Stomach (tissue), 4 donors: ENCODE data around the gene CMTM1.

Experiments
- EP300 ChIP-seq: sonication (generic); formaldehyde crosslinking; IDR thresholded peaks from one replicate; pipeline ENCODE4 v1.6.1; 2017; ENCODE audit warnings: antibody characterized with exemption
- POLR2A ChIP-seq, 4 donors: fragments of 450-650 bp; IDR thresholded peaks; one replicate each; pipeline ENCODE4 v1.6.1; 2016; ENCODE audit warnings: antibody characterized with exemption in 4 of 4, control low read depth in 2 of 4, mild to moderate bottlenecking in 1 of 4, moderate library complexity in 1 of 4
- POLR2AphosphoS5 ChIP-seq, 3 donors: sonication (generic); formaldehyde crosslinking; IDR thresholded peaks; one replicate each; pipeline ENCODE4 v1.6.1; 2016; ENCODE audit warnings: antibody characterized with exemption in 3 of 3
- TF ChIP-seq, protein P1 (sequence below), 7 experiments: fragments of 450-650 bp in 4 of 7; fragments of 200-600 bp in 3 of 7; sonication (generic) in 3 of 7; IDR thresholded peaks; one replicate each; pipeline ENCODE4 v1.5.1; 2016 to 2019; ENCODE audit warnings: antibody characterized with exemption in 7 of 7, control low read depth in 2 of 7, mild to moderate bottlenecking in 1 of 7

- TF ChIP-seq, protein P1, sequence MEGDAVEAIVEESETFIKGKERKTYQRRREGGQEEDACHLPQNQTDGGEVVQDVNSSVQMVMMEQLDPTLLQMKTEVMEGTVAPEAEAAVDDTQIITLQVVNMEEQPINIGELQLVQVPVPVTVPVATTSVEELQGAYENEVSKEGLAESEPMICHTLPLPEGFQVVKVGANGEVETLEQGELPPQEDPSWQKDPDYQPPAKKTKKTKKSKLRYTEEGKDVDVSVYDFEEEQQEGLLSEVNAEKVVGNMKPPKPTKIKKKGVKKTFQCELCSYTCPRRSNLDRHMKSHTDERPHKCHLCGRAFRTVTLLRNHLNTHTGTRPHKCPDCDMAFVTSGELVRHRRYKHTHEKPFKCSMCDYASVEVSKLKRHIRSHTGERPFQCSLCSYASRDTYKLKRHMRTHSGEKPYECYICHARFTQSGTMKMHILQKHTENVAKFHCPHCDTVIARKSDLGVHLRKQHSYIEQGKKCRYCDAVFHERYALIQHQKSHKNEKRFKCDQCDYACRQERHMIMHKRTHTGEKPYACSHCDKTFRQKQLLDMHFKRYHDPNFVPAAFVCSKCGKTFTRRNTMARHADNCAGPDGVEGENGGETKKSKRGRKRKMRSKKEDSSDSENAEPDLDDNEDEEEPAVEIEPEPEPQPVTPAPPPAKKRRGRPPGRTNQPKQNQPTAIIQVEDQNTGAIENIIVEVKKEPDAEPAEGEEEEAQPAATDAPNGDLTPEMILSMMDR (IDR thresholded peaks at IDR 0.05): no peak
- TF ChIP-seq POLR2AphosphoS5 (IDR thresholded peaks at IDR 0.05) (no peak), POLR2A (IDR thresholded peaks at IDR 0.05) (no peak), EP300 (no peak)
These were observed 18.9 kb upstream of the CMTM1 start for GRCh38 chr16:66547101-66547989.
